Renal cortex interstitium (tissue), 15 donors: ENCODE results near the gene CHD8. TPM values are rescaled to one million over a fixed set of nuclear protein-coding genes. Genes with fewer than 3 reads are reported as not detected.

Experiments
- DNase-seq, 11 donors: peaks; one replicate each; pipeline ENCODE4 v3.0.0-alpha.2; 2013; ENCODE audit warnings: low read depth in 9 of 11, low spot score in 4 of 11; ENCODE audit errors: extremely low read depth in 1 of 11
- long read RNA-seq, 16 experiments: transcript quantifications; one replicate each; lab custom pipeline, GENCODE V29; 2026
- polyA plus RNA-seq, 3 donors: library from polyadenylated mRNA; unstranded; fragments of 120-200 nt; gene quantifications; one replicate each; pipeline ENCODE4 v1.2.1, GENCODE V29; 2013; ENCODE audit not compliant: insufficient read length in 3 of 3

Gene CHD8, protein sequence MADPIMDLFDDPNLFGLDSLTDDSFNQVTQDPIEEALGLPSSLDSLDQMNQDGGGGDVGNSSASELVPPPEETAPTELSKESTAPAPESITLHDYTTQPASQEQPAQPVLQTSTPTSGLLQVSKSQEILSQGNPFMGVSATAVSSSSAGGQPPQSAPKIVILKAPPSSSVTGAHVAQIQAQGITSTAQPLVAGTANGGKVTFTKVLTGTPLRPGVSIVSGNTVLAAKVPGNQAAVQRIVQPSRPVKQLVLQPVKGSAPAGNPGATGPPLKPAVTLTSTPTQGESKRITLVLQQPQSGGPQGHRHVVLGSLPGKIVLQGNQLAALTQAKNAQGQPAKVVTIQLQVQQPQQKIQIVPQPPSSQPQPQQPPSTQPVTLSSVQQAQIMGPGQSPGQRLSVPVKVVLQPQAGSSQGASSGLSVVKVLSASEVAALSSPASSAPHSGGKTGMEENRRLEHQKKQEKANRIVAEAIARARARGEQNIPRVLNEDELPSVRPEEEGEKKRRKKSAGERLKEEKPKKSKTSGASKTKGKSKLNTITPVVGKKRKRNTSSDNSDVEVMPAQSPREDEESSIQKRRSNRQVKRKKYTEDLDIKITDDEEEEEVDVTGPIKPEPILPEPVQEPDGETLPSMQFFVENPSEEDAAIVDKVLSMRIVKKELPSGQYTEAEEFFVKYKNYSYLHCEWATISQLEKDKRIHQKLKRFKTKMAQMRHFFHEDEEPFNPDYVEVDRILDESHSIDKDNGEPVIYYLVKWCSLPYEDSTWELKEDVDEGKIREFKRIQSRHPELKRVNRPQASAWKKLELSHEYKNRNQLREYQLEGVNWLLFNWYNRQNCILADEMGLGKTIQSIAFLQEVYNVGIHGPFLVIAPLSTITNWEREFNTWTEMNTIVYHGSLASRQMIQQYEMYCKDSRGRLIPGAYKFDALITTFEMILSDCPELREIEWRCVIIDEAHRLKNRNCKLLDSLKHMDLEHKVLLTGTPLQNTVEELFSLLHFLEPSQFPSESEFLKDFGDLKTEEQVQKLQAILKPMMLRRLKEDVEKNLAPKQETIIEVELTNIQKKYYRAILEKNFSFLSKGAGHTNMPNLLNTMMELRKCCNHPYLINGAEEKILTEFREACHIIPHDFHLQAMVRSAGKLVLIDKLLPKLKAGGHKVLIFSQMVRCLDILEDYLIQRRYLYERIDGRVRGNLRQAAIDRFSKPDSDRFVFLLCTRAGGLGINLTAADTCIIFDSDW (N-terminal part only)
- 10 to 100 TPM; 72.1 to 81.9 (median 81.6) TPM for polyA plus RNA-seq
- long read RNA-seq, donor 1, transcript CHD8-214 (1 exons, 1,146 nt) = major isoform, 10 of 11 reads
- long read RNA-seq, donor 1, partial matches to known transcripts = 0 of 11 reads
- long read RNA-seq, donor 1, other reads (novel, unspliced or antisense) = 0 of 11 reads
- long read RNA-seq, donor 2, transcript CHD8-214 (1 exons, 1,146 nt) = major isoform, 15 of 16 reads
- long read RNA-seq, donor 2, partial matches to known transcripts = 0 of 16 reads
- long read RNA-seq, donor 2, other reads (novel, unspliced or antisense) = 0 of 16 reads
- long read RNA-seq, donor 3, transcript CHD8-214 (1 exons, 1,146 nt) = major isoform, 11 of 12 reads
- long read RNA-seq, donor 3, partial matches to known transcripts = 0 of 12 reads
- long read RNA-seq, donor 3, other reads (novel, unspliced or antisense) = 0 of 12 reads
- long read RNA-seq, donor 4, transcript CHD8-214 (1 exons, 1,146 nt) = major isoform, 16 of 16 reads
- long read RNA-seq, donor 4, partial matches to known transcripts = 0 of 16 reads
- long read RNA-seq, donor 4, other reads (novel, unspliced or antisense) = 0 of 16 reads
- long read RNA-seq, donor 5 = 0 reads
- long read RNA-seq, donor 6, transcript CHD8-214 (1 exons, 1,146 nt) = major isoform, 32 of 36 reads
- long read RNA-seq, donor 6, partial matches to known transcripts = 0 of 36 reads
- long read RNA-seq, donor 6, other reads (novel, unspliced or antisense) = 0 of 36 reads
- long read RNA-seq, donor 7, full-length matches to known transcripts = 11 of 11 reads
- long read RNA-seq, donor 7, partial matches to known transcripts = 0 of 11 reads
- long read RNA-seq, donor 7, other reads (novel, unspliced or antisense) = 0 of 11 reads
- long read RNA-seq, donor 8 = 0 reads
- long read RNA-seq, donor 9, transcript CHD8-214 (1 exons, 1,146 nt) = major isoform, 11 of 11 reads
- long read RNA-seq, donor 9, partial matches to known transcripts = 0 of 11 reads
- long read RNA-seq, donor 9, other reads (novel, unspliced or antisense) = 0 of 11 reads
- long read RNA-seq, donor 10, transcript CHD8-214 (1 exons, 1,146 nt) = major isoform, 15 of 20 reads
- long read RNA-seq, donor 10, partial matches to known transcripts = 5 of 20 reads
- long read RNA-seq, donor 10, other reads (novel, unspliced or antisense) = 0 of 20 reads
- long read RNA-seq, donor 11, transcript CHD8-214 (1 exons, 1,146 nt) = major isoform, 5 of 6 reads
- long read RNA-seq, donor 11, partial matches to known transcripts = 0 of 6 reads
- long read RNA-seq, donor 11, other reads (novel, unspliced or antisense) = 0 of 6 reads
- long read RNA-seq, donor 12, transcript CHD8-214 (1 exons, 1,146 nt) = major isoform, 11 of 11 reads
- long read RNA-seq, donor 12, partial matches to known transcripts = 0 of 11 reads
- long read RNA-seq, donor 12, other reads (novel, unspliced or antisense) = 0 of 11 reads
- long read RNA-seq, donor 13 = 0 reads
- long read RNA-seq, donor 14, full-length matches to known transcripts = 8 of 8 reads
- long read RNA-seq, donor 14, partial matches to known transcripts = 0 of 8 reads
- long read RNA-seq, donor 14, other reads (novel, unspliced or antisense) = 0 of 8 reads
- long read RNA-seq, donor 15, partial matches to known transcripts = 0 of 3 reads
- long read RNA-seq, donor 15, other reads (novel, unspliced or antisense) = 0 of 3 reads
- long read RNA-seq, donor 16, full-length matches to known transcripts = 30 of 239 reads
- long read RNA-seq, donor 16, partial matches to known transcripts = 200 of 239 reads
- long read RNA-seq, donor 16, other reads (novel, unspliced or antisense) = 9 of 239 reads

DNA sequence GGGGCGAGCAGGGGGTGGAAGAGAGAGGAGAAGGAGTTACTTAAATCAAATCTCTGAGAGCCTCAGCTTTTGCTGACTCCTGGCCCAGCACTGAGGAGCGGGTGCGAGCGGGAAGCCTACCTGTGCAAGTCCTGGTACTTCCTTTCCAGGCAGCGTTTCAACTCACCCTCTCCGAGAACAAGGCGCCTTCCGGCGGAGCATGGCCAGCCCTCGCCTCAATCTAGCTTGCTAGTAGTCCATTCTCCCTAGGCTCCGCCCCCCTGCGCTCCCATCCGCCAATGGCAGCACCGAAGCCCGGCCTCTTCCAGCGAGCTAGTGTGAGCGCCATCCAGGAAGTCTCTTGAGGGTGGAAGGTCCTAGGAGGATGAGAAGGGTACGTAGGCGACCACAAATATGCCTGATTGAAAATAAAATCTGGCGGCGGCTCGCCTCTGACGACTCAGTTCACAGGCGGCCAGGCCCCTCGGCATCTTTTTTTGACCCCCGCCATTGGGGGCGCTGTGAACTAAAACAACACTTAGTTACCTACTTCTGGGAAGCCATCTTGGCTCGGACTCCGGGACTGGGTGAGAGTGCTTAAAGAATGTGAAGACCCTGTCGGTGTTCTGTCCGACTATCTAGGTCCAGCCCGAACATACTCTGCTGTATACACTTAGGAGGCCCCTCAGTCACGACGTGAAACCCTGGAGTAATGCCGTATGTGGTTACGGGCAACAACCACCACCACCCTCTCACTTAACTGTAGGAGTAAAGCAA lies at the start of gene CHD8:
TSS of gene CHD8 (minus strand) at position 212 of the 756 bp plus-strand sequence. CDS start 24,480 bp downstream, outside the sequence.
- DNase-seq = peak; percentile 98 to 100 (median 99)

DNA sequence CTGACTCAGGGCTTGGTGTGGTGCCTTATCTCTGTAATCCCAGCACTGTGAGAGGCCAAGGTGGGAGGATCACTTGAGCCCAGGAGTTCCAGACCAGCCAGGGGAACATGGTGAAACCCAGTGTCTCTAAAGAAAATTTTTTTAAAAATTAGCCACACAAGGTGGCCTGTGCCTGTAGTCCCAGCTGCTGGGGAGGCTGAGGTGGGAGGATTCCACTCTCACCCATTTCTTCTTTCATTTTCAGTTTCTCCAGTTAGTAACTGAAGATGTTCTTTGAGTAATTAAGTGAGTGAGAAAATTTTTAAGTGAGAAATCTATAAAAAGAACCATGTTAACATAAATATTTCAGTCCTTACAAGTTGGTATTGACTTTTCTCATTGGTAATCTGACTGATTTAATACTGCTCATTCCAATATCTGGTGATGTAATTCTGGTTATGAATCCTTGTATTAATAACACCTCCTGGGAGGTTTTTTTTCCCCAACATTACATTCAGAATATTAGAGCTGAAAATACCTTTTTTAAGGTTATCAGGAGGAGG lies 49.2 kb upstream of the CHD8 start:
- DNase-seq = no peak

DNA sequence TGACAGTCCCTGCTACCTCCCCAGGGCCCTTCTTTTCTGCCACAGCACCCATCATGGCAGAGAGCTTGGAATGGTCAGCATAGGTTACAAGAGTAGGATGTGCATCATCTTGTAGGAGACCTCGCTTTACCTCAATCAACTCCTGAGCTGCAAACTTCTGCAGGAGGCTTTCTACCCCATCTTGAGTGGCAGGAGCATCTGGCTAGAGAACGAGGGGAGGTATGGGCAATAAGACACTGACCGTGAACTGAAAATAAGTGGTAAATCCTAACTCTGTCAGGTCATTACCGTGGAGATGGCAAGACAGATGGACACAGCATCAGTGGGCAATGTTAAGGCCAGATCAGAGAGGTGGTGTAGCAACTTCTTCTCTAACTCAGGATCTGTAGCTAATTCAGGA lies 47.5 kb upstream of the CHD8 start:
- no peak for DNase-seq

DNA sequence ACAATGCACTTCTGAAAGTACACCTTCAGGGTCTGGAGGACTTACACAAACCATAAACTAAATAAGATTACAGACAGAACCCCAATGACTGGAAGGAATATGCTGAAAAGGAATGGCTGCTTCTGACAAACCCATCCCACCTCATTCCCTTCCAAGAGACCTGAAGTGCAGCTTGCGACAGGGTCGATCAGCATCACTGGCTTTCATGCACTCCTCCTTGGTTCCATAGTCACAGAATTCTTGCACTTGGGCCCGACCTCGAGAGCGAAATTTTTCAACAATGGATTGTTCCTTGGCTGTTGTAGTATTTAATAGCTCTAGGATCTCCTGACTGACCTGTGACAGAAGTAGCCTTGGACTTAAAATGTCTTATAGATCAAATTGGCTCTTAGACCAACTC lies 45.6 kb upstream of the CHD8 start:
- DNase-seq = no peak

DNA sequence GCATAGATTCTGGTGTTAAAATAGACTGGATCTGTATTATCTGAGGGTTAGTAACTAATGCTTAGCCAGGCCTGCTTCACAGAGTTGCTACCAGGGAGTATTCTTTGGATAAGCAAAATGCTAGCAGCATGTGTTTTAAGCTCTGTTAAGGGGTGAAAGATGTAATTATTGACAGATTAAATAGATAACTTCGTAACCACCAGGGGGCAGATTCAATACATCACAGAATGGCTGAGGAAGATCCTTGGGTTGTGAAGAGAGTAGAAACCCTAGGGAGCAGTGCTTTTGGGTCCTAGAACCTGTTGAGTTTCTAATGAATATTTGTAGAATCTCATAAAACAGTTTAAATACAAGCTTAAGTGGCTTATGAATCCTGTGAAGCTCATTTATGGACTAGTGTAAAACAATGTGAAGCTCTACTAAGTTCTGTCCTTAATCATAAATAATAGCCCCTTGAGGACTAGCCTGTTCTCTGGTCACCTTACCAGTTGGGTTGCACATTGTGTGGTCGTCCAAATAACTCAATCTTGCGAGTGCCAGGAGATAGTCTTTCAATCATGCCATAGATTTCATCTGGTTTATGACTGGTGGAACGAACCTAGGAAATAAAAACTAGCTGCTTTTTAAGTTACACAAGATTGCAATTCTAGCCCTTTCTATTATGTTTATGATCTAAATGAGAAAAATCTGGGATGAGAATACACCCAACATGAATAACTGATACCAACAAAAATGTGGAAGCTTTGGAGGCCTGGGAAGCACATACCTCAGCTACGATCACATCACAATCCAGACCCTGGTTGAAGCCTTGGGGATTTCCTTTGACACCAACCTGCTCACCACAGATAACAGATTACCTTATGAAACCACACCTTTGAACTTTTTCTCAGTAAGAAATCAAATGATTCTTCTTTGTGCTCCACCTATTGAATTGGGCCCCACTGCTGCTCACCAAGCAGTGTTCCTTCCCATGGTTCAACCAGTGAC lies 42.9 kb upstream of the CHD8 start:
- DNase-seq = peak in 10 of 11 donors; percentile 31 to 55 (median 41)

DNA sequence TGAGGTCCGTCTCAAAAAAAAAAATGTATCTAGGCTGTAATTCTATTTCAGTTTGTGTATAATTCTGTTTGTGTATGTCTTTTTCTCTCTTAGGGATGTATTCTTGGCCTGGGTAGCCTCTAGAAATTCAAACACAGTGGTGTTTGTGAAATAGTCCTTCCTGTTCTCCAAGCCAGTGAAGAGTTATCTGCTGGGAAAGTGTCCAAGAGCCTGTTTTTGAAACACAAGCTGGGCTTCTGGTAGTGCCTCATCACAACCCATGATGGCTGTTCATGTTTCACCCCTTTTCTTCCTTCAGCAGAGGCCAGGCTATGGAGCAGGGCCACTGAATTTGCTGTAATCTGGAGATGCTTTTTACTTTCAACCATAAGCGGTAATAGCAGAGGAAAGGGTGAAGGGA lies 40.5 kb upstream of the CHD8 start:
- no peak for DNase-seq

DNA sequence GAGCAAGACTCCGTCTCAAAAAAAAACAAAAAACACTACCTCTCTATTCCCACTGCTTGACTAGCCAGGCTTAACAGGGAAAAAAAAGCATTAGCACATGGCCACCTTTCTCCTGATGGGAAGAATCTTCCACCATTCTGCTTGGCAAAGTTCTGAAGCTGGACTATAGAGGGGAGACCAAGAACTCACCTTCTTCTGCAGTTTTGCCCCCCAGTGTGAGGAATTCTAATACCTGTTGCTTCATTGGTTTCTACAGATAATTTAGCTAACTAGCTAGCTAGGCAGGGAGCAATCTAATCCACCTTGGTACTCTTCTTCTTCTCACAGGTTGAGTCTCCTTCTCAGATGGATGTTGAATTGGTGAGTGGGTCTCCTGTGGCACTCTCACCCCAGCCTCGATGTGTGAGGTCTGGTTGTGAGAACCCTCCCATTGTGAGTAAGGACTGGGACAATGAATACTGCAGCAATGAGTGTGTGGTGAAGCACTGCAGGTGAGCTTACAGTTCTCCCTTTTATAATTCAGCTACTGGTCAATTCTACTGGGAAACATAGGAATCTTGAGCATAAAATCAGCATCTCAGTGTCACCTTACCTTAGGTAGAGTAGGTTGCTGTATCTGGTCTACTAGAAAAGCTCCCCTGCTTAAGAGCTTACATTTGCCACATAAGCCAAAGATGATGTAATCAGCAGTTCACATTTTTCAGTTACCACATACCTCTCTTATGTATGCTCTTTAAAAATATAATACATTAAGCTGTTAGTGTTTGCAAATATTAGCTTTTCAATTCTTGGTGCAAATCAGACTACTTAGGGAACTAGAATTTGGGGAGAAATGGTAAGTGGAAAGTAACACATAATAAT lies 39.2 kb upstream of the CHD8 start:
- no peak for DNase-seq

DNA sequence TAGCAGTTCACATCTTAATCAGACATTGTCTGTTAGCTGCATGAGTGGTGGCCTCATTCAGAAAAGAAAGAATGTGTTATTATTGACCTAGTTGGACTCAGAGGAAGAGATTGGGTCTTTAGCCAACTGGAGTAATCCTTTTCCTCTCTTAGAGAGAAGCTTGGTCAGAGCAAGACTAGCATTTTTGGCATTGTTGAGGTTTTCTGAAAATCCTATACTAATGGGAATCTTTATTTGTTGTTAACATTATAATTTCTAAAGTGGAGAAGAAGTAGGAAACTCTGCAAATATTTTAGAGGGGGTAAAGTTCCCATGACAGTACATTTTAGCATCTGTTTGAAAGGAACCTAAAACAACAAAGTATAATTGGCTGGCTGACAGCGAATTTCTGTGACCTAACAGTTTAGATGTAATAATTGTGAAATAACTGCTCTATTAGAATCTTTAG lies 30.7 kb upstream of the CHD8 start:
- DNase-seq = no peak

DNA sequence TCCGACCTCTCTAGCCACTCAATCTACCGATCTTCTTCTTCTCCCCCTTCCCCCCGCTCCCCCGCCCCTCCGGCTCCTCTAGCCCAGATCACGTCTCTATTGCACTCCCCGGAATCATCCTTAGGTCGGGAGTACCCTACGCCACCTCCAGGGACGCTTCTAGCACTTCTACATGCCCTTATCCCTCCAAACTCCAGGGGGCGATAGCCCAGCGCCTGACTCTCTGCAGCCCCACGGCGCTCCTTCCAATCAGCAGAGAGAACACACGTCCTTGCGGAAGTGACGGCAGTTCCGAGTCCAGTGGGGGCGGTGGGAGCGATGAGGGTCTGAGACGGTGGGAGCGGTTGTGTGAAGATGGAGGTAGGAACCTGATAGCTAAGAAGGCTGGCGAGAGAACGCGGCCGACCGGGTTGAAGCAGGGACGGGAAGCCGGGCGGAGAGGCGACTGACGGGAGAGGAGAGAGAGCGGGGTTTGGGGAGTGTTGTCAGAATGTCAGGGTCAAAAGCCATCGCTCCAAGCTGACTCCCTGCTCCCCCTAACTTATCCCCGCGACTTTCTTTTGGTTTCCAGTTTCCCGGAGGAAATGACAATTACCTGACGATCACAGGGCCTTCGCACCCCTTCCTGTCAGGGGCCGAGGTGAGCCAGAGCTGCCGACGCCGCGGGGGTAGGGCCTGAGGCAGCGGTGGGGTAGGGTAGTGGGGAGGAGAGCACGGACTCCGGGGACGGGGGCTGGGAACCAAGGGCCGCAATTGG lies 21.2 kb upstream of the CHD8 start, which contains the start of the genes RAB2B and TOX4:
TSS of gene RAB2B (minus strand) at position 35 of the 757 bp plus-strand sequence. CDS start 87 bp downstream, outside the sequence.
TSS of gene TOX4 (plus strand) at position 271 of the 757 bp plus-strand sequence. CDS start at position 355, 84 bp downstream.
- peak; percentile 97 to 99 (median 98) for DNase-seq

DNA sequence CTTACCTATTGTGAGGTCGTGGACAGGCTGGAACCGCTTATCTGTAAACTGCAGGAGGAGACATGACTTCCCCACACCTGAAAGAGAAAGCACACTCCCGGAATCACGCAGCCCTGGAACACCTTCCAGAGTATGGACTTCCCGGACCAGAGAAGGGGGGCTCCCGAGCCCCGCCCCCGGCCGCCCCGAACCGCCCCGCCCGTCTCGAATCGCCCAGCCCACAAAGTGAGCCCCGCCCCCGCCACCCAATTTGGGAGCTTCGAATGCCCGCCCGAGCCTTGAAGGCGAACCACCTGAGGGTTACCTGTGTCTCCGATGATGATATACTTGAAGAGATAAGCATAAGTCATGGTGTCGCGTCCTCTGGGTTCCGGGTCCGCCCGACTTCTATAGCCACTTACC lies 20.6 kb upstream of the CHD8 start:
- peak in 6 of 11 donors; percentile 52 to 74 (median 67) for DNase-seq

DNA sequence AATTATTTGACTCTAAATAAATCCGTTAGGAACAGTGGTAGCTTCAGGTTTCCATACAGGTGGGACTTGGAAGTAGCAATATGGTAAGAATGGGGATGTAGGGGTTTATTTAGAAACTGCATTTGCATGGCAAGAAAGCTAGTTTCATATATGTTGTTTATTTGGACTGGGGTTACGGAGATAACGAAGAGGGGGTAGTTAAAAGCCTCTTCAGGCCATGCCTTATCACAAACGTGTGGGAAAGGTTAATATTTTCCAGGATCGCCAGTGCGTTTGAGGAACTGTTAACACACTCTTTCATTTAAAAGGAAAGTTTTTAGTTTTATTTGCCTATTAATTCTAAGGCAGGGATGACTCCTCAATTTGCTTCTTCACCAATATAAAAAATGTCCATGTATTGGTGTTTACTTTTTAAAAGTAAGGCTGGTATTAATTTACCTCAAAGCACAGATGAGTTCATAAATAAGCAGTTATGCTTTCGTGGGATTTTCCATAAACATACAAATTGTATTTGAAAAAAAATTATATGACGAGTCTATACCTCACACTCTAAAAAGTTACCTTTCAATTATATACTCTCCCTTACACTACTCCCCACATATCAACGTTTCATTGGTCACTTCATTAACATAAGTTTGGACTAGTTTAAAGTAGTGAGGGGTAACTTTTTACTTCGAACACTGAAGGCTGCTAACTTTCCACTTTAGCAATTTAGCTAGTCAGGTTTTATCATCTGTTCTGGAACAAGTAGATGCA lies 20.0 kb upstream of the CHD8 start:
- DNase-seq = no peak
